Suprapubic skin (tissue), 4 donors: ENCODE measurements around the gene CPD.

Experiments used
- EP300 ChIP-seq: sonication (generic); formaldehyde crosslinking; IDR thresholded peaks from one replicate; pipeline ENCODE4 v1.6.1; 2017; ENCODE audit warnings: antibody characterized with exemption
- POLR2A ChIP-seq, 2 donors: fragments of 450-650 bp; IDR thresholded peaks; one replicate each; pipeline ENCODE4 v1.6.1; 2017; ENCODE audit warnings: antibody characterized with exemption in 2 of 2, mild to moderate bottlenecking in 2 of 2, moderate library complexity in 2 of 2
- POLR2AphosphoS5 ChIP-seq, 3 donors: sonication (generic); formaldehyde crosslinking; IDR thresholded peaks; one replicate each; pipeline ENCODE4 v1.6.1; 2017; ENCODE audit warnings: antibody characterized with exemption in 3 of 3
- TF ChIP-seq, protein P1 (sequence below), 2 donors: fragments of 200-600 bp in 1 of 2; fragments of 450-650 bp in 1 of 2; sonication (generic) in 1 of 2; IDR thresholded peaks; one replicate each; pipeline ENCODE4 v1.5.1; 2016 to 2019; ENCODE audit warnings: antibody characterized with exemption in 2 of 2, mild to moderate bottlenecking in 1 of 2, moderate library complexity in 1 of 2

DNA sequence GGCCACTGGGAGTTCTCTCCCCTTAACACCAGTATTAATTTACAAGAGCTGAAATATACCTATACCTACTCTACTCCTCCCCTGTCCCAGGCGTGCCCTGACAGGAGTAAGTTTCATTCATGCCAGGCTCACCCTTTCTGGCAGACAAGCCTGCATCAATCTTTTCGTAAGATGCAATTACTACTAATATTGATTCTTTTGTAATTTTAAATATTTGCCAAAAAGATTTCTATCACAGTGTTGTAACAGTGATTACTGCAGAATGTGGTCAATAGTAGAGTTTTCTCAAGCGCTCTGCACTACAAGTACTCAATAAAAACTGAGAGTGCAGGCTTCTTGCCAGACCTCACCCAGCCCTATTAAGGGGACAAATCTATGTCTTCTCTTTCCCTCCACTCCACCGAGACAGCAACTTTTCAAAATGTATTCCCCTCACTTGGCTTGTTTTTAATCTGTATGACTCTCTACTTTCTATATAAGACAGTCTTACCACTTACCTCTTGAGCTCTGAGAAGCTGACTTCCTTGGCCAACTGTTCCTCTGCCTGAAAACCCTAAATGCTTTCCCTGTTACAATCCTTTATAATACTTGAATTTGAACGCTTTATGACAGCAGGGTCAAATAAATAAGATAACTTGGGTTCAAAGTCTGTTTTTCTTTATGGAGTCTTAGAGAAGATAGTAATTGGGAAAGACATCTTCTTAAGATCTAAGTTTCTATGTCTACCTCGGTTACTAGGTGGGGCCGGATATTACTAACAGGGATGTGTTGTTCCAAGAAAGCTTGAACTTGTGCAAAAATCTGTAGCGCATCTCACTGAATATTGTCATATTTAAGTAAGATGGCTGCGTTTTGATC lies 45.0 kb upstream of the CPD start, which contains the start of gene TMIGD1:
- TF ChIP-seq POLR2A (IDR thresholded peaks at IDR 0.05) (no peak), EP300 (no peak), POLR2AphosphoS5 (IDR thresholded peaks at IDR 0.05) (no peak)
- TF ChIP-seq, protein P1, sequence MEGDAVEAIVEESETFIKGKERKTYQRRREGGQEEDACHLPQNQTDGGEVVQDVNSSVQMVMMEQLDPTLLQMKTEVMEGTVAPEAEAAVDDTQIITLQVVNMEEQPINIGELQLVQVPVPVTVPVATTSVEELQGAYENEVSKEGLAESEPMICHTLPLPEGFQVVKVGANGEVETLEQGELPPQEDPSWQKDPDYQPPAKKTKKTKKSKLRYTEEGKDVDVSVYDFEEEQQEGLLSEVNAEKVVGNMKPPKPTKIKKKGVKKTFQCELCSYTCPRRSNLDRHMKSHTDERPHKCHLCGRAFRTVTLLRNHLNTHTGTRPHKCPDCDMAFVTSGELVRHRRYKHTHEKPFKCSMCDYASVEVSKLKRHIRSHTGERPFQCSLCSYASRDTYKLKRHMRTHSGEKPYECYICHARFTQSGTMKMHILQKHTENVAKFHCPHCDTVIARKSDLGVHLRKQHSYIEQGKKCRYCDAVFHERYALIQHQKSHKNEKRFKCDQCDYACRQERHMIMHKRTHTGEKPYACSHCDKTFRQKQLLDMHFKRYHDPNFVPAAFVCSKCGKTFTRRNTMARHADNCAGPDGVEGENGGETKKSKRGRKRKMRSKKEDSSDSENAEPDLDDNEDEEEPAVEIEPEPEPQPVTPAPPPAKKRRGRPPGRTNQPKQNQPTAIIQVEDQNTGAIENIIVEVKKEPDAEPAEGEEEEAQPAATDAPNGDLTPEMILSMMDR (IDR thresholded peaks at IDR 0.05), result no peak
